HG02870 (cell line): Measurements from ENCODE around the gene AEBP1.

Experiments used
- ATAC-seq: cut with Tn5 transposase; IDR thresholded peaks from one replicate; pipeline ENCODE4 v1.9.1; 2021; ENCODE audit warnings: mild to moderate bottlenecking, moderate library complexity; ENCODE audit not compliant: unreplicated experiment

The AEBP1 gene

DNA sequence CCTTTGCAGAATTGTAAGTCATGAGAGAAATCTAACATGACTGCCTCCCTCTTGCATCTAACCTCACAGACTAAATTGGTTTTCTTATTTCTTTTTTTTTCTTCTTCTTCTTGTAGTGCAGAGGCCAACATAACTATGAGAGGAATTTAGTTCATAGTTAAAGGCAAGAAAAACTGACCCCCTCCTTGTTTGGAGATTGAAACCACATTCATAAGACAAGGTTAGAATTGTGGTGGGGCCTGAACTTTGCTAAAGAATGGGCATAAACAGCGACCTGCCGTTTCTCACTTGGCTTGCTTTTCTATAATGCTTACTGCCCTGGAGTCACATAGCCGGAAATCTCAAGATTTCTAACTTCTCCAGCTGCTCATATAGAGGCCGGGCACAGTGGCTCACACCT lies 19.4 kb upstream of the AEBP1 start:
- no peak for ATAC-seq

DNA sequence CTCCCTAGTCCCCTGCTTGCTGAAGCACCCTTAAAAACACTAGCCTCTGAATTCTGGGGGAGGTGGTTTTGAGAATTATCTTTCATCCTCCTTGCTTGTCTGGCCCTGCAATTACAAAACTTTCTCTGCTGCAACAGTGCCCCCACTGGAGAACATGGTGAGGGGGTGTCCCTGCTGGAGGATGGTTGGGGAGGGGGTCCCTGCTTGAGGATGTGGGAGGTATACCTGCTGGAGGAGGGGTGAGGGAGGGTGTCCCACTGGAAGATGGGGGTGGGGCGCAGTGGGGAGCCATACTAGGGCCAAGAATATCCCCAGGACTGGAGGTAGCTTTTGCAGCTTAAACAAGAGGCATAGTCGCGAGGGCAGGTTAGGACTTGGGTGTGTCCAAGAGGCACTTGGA lies 18.6 kb upstream of the AEBP1 start:
- ATAC-seq: no peak

DNA sequence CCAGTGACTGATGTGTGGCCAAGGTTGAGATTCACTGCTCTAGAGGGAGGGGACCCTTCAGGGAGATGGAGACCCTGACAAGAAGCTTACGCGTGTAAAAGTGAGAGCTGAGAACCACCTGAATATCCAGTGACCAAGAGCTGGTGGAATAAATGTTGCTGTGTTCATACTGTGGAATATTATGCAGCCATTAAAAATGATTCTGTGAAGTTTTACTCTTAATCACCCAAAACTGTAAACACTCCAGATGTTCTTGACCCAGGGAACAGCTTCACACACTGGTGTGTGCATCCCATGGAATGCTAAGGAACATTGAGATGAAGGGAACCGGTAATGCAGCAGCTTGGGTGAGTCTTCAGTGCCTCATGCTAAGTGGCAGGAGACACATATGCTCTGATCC lies 17.5 kb upstream of the AEBP1 start:
- no peak for ATAC-seq

DNA sequence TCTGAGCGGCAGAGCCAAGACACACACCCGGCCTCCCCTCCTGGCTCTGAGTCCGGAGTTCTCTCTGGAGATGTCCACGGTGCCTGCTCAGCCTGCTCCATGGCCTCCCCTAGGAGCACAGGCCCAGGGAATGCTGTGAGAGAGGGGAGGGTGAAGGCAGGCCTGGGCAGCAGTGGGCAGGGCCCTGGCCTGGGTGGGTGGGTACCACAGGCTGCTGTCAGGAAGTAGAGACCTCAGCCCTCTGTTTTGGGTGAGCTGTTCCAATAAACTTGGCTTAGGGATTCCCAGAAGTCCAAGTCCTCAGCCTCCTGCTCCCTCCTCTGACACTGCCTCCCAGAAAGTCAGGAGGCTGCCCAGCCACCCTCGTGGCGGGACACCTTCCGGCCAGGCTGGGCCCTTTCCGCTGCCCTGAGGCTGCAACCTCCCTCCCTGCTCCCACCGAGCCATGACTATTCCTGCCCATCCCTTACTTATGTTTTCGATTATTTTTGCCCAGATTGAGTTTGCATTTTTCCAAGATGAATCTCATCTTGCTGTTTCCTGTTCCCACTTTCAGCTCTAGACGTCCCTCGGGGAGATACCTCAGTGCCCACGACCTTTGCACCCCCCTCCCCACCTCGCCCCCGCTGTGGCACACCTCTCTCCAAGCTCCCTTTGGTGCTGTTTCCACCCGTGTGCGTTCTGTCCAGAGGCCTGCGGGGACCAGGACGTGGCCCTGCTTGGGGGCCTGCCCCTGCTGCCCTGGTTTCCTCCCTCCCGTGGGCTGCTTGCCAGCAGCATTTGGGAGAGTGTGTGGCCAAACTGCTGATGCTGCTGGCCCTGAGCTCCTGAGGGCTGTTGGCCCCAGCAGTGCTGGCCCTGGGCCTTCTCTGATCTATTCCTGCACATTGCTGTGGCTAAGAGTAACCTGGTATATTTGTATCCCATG lies 16.0 kb upstream of the AEBP1 start:
- no peak for ATAC-seq

DNA sequence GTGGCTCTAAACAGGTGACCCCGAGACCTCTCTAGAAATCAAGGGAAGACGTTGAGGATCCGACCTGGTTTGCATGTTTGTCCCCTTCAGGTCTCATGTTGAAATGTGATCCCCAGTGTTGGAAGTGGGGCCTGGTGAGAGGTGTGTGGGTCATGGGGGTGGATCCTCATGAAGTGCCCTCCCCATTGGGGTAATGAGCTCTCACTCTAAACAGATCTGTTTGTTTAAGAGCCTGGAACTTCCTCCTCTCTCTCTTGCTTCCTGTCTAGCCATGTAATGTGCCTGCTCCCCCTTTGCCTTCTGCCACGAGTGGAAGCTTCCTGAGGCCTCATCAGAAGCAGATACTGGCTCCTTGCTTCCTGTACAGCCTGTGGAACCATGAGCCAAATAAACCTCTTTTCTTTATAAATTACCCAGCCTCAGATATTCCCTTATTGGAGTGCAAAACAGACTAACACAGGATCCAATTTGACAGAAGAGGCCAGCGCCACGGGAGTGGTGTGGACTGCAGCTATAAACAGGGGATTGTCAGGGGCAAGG lies 11.0 kb upstream of the AEBP1 start:
- no peak for ATAC-seq

DNA sequence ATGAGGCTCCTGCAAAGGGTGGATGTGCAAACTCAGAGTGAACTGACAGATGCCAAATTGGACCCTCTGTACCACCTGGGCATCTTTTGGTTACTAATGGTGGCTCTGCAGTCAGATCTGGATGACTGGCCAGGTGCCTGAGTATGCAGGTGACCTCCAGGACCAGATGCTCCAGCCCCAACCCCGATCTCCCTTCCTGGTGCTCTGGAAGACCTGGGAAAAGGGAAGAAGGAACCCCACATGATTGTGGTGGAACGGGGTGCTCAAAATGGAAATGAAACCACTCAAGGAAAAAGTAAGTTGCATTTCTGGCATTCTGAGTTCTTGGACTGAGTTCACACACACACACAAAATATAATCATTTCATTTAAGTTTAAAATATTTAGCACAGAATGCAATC lies 9.8 kb upstream of the AEBP1 start:
- no peak for ATAC-seq

DNA sequence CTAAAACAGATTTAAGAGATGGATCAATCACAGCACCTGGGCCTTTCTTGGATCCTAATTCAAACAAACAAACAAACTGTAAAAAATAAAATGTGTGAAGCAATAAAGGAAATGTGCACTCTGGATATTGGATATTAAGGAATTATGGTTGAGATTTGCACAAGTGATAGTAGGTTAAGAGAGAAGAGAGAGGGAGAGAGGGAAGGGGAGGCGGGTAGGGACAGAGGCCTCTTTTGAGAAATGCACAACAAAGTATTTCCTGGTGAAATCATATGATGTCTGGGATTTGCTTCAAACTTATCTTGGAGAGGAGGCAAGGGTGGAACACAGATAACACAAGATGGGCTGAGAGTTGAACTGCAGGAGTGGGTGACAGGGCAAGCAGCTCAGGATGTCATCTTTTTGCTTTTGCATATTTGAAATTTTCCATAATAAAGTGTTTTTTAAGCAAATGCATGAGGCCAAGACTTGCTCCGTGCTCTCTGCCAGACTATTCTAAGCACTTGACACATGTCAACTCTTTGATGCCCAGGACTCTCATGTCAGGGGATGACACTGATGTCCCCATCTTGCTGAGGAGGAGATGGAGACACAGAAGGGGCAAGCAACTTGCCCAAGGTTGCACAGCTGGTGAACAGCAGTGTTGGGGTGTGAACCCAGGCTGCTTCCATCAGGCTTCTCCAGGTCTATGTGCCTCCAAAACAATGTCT lies 9.1 kb upstream of the AEBP1 start:
- no peak for ATAC-seq

DNA sequence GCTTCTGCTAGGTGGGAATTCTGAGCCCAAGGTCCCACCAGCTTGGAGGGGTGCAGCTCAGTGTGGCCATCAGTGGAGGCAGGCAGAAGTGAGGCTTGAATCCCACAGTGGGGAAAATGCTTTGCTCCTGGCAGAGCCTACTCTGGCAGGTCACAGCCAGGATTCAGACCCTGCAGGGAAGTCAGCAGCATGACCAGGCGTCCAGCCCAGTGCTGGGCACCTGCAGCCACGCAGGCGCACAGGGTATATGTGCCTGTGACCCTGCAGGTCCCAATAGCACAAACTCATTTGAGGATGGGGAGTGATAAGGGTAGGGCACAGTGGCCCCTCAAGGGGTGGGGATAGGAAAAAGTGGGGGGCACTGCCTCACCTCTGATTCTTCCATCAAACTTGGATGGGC lies 8.4 kb upstream of the AEBP1 start:
- ATAC-seq: no peak

DNA sequence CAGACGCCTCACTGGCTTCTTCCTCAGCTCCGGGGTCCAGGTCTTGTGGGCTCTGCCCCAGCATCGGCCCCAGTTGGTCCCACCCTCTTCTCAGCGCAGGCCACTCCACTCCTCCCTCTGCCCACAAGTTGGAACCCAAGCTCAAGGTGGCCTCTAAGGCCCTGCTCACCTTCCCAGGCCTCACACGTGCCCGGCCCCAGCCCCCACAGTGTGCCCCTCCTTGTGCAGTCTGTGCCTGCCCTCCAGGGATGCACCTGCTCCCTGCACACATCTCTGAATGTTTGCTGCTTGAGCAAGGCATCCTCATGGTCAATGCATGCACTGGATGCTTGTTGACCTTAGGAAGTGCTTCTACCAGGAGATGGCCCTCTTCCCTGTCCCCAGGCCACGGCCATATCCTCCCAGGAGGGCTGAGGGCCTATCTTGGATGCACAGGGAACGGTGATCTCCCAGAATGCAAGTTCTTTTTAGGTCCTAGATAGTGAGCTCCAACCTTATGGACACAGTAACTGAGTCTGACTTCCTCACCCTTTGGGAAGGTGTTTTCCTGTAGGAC lies 7.7 kb upstream of the AEBP1 start:
- ATAC-seq: no peak

DNA sequence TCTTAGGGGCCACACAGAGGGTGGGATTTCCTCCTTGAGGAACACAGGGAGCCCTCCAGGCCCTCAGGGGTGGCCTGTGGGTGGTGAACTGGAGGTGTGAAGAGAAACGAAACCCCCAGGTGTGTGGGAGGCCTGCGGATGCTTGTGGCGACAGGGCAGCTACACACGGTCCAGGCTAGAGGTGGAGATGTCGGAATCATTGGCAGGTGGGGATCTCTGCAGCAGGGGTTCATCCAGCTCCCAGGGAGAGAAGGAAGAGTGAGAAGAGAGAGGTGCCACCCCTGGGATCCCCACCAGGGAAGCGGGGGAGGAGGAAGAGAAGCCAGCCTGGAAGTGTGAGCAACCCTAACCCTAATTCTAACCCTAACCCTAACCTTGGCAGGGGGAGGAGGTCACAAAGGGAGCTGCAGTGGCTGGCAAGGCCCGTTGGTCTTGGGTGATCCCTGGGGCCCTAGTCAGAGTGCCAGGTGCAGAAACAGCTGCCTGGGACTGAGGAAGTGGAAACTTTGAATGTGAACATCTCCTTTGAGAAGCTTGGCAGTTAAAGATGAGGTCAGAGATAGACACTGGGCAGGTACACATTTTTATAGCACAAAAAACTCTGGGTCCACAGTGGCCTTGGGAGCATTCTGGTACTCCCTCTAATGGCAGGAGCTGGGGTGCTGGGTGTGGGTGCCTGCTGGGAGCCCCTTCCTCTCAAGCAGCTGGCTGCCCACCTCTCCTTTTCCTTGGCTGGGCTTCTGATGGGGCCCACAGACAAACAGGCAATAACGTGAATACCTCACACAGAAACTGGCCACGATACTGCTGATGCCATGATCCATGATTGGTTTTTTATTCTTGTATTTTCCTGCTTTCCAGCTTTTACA lies 6.8 kb upstream of the AEBP1 start:
- ATAC-seq: peak; percentile 48

DNA sequence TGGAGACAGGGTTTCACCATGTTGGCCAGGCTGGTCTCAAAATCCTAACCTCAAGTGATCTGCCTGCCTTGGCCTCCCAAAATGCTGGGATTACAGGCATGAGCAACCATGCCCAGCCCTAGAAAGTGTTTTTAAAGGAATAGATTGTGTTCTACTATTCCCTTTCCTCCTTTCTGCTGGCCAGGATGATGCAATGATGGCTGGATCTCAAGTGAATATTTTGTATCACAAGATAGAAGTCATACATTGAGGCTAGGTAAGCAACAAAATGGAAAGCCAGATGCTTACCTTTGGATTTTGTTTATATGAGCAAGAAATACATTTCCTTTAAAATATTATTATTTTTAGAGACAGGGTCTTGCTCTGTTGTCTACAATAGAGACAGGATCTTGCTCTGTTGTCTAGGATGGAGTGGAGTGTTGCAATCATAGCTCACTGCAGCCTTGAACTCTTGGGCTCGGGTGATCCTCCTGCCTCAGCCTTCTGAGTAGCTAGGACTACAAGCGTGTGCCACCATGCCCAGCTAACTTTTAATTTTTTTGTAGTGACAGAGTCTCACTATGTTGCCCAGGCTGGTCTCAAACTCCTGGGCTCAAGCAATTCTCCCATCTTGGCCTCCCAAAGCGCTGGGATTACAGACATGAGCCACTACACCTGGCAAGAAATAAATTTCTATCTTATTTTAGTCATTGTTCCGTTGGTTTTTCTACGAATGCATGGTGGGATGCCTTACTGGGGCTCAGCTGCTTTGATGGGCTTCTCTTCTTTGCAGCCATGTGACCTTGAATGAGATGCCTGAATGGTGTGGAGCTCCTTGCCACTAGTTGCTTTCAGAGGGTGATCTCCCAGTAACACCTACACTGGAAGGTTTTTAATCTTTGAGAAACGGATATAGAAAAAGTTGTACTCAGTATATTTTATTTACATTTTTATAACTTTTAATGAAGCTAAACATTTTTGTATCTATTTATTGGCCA lies 5.8 kb upstream of the AEBP1 start:
- no peak for ATAC-seq

DNA sequence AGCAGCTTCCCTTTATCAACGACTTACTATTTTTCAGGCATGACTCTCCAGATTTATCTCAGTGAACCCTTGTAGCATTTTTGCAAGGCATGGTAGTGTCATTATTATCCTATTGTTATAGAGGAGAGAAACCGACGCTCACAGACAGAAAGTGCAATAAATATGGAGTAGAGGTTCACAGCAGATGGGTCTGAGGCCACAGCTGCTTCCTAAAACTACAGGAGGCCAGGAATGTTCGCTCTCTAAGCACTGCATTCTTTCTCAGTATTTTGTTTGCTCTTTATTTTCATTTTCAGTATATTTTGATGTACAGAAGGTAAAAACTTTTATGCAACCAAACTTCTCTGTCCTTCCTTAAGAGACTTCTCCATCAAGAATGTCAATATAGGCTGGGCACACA lies 4.5 kb upstream of the AEBP1 start:
- no peak for ATAC-seq

DNA sequence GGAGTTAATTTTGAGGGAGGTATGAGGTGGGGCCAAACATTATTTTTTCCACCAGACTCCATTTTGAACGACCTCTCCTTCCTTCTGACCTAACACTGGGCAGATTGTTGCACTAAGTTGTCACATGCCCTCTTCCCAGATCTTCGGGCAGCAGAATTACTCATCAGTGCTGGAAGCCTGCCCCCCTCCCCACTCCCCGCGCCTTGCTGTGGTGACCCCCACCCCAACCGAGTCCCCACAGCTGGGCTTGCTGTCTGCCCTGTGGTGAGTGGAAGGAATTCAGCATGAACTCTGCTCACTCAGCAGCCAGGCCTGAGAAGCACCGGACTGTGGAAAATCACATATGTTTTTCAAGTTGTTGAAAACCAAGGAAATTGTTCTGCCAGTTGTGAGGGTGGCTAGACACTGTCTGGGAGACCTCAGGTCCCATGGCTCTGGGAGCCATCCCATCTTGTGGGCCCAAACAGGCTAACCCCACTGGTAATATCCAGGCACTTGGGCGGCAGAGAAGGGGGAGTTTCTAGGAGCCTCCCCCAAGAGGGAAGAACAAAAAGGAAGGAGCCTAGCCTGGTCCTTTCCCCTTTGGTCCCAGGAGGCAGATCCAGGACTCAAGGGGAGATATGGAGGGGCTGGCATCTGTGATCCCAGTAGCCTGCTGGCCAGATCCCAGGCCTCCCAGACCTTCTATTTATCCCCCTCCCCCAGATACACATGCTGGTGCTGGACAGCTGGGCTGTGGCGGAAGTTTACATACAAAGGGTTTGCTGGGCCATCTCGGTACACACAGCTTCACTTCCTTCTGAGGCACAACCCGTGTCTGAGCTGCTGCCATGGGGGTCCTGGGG lies 3.5 kb upstream of the AEBP1 start:
- ATAC-seq: no peak

DNA sequence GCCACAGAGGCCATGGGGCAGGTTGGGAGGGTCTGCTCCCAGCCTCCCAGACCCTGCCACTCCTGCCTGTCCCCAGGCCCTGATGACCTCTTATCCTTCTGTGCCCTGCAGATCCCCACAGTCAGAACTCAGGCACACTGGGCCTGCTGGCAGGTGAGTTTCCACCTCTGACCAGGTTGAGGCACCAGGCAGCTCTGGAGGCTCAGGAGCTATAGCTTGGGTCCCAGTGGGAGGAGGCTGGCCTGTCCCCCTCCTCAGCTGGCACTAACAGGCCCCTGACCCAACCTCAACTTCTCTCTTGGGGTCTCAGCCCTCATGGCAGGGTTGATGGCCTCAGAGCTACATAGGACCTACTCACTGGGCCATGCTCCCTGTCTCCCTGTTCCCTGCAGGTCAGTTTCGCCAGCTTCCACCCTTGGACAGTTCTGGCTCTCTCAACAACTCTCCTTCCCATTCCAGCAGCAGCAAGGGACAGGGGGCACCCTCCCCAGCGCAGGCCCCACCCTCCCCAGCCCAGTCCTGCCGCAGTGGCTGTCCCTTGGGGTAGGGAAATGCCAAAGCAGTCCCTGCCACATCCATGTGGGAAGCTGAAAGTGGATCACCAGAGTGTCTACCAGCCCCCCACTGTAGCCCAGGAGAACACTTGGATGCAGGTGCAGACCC lies 2.7 kb upstream of the AEBP1 start:
- no peak for ATAC-seq

DNA sequence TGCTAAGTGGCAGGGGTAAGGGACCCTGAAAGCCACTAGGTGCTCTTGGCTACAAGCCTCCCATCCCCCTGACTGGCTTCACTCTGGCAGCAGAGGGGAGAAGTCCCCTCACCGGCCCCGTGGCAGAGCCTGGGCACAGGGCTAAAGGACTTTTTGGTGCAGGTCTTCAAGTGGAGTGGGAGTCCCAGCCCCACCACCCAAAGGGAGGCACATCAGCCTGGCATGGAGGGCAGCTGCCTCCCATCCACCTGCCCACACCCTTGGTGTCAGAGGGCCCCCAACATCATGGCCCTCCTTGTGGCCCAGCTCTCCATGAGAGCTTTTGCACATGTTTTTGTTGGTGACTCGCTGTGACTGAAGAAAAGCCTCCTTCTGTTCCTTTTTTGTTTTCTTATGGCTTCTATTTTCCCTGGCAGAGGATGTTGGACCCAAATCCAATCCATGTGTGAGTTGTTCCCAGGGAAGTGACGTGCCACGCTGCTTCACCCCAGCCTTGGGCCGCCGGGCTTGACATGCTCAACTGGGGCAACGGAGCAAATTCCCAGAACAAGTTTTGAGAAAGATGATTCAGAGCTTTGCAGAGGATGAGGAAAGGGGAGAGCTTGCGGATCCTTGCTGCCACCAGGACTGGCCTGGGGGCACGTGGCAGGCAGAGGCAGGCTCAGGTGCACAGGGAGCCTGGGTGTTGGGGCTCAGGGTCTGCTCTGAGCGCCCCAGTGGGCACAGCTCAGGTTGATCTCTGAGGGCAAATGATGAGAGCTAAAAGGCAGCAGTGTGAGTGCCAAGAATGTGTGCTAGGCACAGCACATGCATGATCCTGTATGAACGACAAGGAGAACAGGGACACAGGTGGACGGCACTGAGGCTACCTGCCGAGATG lies 1.9 kb upstream of the AEBP1 start:
- no peak for ATAC-seq

DNA sequence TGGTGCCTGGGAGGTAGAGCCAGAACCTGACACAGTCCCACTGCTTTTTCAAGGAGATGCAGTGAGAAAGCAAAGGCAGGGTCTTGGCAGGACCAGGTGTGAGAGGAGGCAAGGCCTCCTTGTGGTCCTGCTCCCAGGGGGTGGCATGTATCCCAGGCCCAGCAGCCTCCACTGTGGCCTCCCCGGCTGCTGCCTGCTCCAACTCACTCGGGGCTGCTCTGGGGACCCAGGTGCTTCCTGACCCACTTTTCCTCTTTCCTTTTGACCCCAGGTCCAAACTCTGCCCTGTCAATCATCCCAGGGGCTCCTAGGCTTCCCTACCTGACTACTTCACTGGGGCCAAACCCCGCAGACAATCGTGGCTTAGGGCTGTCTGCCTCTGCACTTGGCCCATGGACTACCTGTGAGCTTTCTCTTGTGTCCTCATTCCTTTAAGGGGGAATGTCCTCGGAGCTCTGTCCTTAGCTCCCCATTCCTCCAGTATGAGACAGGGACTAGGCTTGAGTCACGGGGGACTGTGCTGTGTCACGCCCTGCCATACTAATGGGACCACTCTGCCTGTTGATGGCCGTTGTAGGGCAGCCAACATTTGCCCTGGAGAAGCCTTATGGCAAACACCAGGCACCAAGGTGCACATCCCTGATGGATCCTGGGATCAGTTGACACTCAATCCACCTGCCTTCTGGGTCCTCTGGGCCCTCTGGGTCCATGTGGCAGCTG lies 1.1 kb upstream of the AEBP1 start:
- no peak for ATAC-seq

DNA sequence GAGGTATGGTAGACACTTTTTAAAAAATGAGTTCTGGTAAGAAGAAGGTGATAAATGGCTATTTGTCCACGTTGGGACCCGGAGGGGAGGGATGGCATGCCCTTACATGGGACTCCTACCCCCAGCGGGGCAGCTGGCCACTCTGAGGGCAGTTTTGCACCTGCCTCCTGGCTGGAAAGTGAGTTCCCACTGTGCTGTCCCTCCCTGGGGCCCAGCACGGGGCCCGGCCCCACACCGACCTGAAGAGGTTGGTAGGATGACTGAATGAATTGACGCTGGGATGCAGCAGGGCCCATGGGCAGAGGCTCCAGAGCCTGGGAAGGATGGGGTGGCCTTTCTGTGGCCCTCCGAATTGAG lies 601 bp upstream of the AEBP1 start:
- ATAC-seq: no peak
